ENCODE measurements around the gene EPHA6.
"Not testable (repeated sequence)": the region's sequence is repeated elsewhere in the genome, so short reads cannot be mapped to it uniquely, and the experiment has no call there.

Gene EPHA6

DNA sequence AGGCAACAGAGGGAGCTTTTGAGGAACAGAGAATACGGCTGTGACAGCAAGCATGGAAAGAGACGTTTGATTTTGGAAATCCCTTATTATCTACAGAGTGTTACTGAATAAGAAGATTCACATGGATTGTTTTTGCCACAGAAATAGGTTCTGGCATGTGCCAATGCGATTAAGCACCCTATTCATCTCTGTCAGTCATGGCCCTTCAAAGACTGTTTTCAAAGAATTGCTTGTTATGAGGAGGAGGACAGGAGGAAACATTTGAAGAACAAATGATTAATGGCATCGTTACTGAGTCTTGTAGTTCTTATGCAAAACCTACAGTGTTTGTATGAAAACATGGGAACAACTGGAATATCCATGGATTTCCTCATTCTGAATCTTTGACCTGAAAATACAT lies 86.2 kb downstream of the EPHA6 start:
- in situ Hi-C loops (cut with MboI; ENCODE audit: low sequenced_read_pairs): no loop called here

DNA sequence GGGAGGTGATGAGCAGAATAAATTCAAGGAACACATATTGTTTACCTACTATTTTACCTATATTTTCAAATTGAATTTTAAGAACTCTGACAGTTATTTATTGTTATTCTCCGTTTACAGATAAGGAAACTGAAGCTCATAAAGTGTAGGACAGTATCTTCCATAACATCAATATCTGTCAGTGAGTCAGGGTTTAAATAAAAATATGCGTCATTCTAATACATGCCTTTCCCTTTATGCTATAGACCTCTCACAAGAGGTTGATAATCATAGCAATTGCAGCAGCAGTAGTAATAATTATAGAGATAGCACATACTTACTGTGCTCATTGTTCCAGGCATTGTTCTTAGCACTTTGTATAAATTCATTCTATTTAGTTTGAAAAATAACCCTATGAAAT lies 101.1 kb downstream of the EPHA6 start:
- in situ Hi-C loops (cut with MboI; ENCODE audit: low sequenced_read_pairs): no loop called here

DNA sequence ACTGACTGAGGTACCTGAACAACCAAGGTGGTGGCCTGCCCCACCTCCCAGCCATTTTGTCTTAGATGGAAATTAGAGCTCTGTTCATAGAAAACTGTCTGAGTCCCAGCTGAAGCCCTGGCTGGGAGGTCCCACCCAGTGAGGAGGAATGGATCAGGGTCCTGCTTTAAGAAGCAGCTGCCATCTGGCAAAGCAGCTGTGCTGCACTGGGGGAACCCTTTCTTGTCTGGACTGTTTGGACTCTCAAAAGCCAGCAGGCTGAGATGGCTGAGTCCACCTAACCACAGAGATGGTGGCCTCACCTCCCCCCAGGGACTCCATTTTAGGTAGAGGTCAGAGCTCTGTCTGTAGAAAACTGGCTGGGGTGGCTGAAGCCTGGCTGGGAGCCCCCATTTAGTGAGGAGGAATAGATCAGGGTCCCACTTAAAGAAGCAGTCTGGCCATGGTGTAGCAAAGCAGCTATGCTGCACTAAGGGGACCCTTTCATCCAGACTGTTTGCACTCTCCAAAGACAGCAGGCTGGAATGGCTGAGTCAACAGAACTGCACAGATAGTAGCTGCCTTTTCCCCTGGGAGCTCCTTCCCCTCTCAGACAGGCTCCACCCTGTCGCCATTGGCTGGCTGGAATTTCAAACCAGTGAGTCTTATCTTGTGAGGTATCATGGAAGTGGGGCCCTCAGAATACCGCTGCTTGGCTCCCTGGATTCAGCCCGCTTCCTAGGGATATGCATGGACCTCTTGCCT lies 116.9 kb downstream of the EPHA6 start:
- in situ Hi-C loops (cut with MboI; ENCODE audit: low sequenced_read_pairs): no loop called here

DNA sequence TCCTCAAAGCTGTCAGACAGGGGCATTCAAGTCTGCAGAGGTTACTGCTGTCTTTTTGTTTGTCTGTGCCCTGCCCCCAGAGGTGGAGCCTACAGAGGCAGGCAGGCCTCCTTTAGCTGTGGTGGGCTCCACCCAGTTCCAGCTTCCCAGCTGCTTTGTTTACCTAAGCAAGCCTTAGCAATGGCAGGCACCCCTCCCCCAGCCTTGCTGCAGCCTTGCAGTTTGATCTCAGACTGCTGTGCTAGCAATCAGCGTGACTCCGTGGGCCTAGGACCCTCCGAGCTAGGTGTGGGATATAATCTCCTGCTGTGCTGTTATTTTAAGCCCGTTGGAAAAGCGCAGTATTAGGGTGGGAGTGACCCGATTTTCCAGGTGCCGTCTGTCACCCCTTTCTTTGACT lies 127.7 kb downstream of the EPHA6 start:
- in situ Hi-C loops (cut with MboI; ENCODE audit: low sequenced_read_pairs): not testable (repeated sequence)

DNA sequence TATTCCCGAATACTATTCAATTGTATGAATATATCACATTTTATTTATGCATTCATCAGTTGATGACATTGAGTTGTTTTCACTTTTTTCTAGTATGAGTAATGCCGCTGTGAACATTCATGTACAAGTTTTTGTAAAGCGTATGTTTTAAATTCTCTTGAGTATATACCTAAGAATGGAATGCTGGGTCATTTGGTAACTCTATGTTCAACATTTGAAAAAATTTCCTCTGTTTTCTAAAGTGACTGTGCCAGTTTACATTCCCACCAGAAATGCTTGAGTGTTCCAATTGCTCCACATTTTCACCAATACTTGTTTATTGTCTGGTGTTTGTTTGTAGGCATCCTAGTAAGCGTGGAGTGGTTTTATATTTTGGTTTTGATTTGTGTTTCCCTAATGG lies 144.5 kb downstream of the EPHA6 start:
- in situ Hi-C loops (cut with MboI; ENCODE audit: low sequenced_read_pairs): no loop called here

DNA sequence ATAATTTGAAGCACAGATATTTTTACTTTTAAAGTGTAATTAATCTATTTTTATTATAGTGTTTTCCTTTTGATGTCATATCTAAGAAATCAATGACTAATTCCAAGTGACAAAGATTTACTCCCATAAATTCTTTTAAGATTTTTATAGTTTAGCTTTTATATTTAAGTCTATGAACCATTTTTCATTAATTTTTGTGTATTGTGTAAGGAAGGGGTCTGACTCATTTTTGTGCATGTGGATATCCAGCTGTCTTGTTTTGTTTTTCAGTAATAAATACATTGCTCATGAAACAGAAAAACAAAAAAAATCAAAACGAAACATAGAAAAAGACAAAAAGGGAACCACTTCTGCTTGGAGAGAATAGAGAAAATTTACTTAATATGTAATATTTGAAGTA lies 145.1 kb downstream of the EPHA6 start:
- in situ Hi-C loops (cut with MboI; ENCODE audit: low sequenced_read_pairs): no loop called here

DNA sequence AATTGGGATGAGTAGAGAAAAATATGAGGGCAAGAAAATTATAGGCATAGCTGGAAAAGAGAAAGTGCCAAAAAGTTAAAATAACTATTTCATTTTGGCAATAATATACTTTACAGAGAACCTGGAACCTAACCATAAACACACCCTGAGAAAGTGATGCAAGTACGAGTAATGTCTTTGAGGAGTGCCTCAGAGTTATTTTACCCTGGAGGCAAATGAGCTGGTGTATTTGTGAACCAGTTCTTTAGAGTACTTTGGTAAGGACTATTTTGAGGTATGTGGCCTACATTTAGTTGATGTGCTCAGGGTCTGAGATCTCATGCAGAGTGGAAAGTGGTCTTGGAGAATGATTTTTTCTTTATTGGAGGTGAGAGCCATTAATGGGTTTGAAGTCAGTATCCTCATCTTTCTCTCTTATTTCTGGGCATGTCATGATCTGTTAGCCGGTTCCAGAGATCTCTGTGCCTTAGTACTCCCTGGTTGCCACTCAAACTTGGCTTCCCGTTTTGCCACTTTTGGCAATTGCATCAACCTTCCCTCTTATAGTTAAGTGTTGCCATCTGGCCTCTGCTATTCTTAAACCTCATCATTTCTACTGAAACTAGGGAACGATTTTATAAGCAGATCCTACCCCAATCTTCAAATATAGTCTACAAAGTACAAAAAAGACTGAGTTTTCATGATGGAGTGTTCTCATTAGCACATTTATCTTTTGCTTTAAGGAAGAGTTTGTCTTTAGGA lies 145.7 kb downstream of the EPHA6 start:
- in situ Hi-C loops (cut with MboI; ENCODE audit: low sequenced_read_pairs): no loop called here

DNA sequence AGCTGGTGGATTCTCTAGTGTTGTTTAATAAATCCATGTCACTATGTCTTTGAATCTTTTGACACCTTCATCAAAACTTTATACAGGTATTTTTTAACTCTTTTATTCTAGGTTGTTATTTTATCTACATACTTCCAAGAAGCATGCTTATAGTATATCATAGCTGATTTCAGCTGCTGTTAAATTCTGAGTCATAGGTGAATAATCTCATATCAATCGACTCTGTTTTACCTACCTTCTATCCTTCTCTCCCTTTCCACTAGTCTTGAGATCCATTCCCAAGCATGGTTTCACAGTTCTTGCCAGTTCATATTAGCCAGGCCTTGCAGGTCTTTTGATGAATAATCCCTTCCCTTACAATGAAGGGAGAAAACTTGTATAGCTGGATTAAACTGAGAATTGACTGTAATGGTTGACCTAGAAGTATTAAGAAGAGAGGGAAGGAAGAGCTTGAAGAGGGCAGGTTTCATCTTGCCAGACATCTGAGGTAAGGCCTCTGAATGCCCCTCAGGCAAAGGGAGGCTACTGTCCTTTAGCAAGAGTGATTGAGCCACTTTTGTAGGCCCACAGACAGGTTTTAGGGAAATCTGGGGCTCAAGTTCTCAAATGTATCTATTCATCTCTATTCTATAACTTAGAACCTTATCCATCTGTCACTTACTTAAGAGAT lies 146.4 kb downstream of the EPHA6 start:
- in situ Hi-C loops (cut with MboI; ENCODE audit: low sequenced_read_pairs): no loop called here

DNA sequence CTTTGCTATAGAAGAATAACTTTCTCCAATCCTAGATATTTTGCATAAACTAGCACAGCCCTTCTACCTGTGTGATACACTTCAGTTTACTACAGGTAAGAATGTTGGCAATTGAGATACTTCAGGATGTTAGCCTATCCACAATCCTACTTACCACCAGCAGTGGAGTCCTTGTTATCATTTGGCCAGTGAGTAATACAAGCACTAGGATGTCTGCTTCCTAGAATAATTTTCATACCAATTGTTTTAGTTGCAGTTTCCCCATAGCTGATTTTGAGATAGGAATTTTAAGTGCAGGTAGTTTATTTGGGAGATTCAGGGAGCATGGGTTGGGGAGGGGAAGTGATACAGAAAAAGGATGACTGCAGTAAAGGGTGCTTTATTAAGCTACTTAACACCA lies 147.2 kb downstream of the EPHA6 start:
- in situ Hi-C loops (cut with MboI; ENCODE audit: low sequenced_read_pairs): no loop called here

DNA sequence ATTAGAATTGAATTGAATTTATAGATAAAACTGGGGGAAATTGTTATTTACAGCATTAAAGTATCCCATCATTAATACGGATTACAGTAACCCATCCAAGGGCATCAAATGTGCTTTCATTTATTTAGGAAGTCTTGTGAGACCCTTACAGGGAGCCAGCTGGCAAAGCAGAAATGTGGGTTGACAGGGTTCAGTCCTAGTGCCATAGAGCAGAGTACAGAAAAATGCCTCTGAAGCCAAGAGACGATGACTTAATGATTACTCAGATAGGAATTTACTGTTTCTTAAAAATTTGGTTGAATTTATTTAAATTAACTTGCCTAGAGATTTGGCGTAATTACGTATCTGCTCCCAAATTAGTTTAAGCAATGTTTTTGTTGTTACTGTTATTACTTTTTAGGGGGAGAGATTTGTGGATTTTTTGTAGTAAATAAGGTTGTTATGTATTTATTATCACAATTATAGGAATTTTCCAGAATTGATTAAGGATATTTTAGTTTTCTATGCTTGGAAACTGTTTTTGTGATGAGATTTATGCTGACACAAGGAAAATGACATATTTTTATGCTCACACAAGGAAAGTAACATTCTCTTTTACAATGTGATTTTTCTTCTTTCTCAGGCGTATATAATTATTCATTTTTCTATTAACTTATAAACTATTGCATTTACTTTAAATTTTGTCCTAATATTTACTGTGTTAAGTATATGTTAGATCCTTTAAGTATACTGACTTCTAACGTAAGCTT lies 152.0 kb downstream of the EPHA6 start:
- in situ Hi-C loops (cut with MboI; ENCODE audit: low sequenced_read_pairs): no loop called here

DNA sequence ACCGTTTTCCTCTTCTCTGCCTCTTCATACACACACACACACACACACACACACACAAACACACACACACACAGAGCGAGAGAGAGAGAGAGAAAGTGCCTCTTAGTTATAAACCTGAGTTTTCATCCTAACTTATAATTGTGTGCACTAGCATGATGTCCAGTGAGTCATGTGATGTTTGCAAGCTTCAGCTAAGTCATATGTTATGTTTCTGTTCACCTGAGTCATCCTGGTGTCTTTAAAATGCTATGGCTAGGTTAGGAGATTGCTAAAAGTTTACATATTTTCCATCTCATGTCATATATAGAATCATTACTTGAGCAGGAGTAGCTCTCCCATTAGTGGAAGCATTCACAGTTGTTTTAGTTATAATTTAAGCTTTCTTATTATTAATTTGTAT lies 155.8 kb downstream of the EPHA6 start:
- in situ Hi-C loops (cut with MboI; ENCODE audit: low sequenced_read_pairs): no loop called here

DNA sequence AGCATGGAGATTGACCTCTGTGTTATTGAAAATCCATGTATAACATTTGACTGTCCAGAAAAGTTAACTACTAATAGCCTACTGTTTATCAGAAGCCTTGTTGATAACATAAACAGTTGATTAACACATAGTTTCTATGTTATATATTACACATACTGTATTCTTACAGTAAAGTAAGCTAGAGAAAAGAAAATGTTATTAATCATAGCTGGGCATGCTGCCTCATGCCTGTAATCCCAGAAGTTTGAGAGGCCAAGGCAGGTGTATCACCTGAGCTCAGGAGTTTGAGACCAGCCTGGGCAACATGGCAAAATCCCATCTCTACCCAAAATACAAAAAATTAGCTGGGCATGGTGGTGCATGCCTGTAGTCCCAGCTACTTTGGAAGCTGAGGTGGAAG lies 163.3 kb downstream of the EPHA6 start:
- in situ Hi-C loops (cut with MboI; ENCODE audit: low sequenced_read_pairs): no loop called here

DNA sequence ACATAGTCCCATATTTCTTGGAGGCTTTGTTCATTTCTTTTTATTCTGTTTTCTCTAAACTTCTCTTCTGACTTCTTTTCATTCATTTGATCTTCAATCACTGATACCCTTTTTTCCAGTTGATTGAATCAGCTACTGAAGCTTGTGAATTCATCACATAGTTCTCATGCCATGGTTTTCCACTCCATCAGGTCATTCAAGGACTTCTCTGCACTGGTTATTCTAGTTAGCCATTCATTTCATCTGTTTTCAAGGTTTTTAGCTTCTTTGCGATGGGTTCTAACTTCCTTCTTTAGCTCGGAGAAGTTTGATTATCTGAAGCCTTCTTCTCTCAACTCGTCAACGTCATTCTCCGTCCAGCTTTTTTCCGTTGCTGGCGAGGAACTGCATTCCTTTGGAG lies 169.3 kb downstream of the EPHA6 start:
- in situ Hi-C loops (cut with MboI; ENCODE audit: low sequenced_read_pairs): not testable (repeated sequence)

DNA sequence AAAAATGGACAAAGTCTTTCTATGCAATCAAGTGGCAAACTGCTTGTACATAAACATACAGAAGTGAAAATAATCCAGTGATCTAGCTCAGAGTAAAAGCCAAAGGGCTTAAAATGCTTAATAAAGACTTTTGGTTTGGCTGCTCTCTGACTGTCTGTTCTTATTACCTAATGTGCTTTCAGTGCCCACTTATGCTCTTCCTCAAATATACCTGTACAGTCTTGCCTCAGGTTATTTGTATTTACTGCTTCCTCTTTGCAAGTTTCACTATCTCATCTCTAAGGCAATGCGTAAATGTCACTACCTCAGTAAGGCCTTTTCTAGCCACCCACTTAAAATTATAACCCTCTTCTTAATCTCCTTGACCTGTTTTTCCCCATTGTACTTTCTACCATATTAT lies 171.8 kb downstream of the EPHA6 start:
- in situ Hi-C loops (cut with MboI; ENCODE audit: low sequenced_read_pairs): no loop called here

DNA sequence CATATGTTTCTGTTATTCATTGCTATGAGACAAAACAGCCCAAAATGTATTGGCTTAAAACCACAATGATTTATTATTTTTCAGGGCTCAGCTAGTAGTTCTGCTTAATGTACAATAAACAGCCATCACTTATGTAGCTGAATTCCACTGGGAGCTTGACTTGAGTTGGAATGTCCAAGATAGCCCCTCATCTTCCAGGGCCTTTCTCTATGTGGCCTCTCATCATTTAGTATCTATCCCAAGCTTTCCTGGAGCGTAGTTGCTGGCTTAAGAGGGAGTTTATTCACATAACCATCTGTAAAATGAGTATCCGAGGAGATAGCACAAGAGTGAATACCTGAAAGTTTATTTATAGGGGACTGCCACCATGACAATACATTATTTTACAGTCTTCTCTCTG lies 176.8 kb downstream of the EPHA6 start:
- in situ Hi-C loops (cut with MboI; ENCODE audit: low sequenced_read_pairs): no loop called here

DNA sequence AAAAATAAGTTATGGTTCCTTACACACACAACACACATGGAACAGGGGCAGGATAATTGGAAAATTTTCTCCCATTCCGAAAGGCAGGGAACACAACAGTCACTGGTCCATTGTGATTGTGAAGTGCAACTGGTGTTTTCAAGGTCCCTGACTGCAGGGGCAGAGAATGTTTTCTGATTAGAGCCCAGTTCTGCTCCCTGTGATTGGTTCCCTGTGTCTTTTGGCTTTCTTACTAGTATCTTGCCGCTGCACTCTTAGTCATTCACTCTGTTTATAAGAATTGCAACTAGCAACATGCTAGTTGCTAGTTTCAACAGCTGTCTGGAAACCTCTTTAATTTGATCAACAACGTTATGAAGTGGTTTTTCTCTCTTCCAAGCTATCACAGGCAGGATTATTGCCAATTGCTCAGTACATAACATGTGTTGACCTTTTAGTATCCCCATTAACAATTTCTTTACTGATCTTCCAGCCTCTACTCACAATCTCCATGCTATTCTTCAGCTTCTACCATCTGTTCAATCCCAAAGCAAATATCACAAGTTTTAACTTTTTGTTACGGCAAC lies 177.5 kb downstream of the EPHA6 start:
- in situ Hi-C loops (cut with MboI; ENCODE audit: low sequenced_read_pairs): no loop called here

DNA sequence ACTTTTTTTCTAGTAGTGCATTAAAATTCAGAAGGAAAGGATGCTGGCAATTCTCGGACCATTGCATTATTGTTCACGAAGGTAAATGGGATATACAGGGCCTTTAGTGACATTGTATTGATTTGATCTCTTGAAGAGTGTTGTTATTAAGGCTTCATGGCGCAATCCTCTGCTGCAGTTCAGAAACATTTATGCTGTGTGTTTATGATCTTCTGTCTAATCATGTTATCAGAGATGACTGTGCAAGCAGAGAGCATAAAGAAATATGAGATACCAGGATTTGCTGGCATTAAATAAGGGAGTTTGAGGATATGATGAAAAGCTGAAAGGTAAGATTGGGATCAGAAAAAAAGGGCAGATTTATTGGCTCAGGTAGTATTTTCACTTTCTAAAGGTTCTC lies 180.6 kb downstream of the EPHA6 start:
- in situ Hi-C loops (cut with MboI; ENCODE audit: low sequenced_read_pairs): no loop called here

DNA sequence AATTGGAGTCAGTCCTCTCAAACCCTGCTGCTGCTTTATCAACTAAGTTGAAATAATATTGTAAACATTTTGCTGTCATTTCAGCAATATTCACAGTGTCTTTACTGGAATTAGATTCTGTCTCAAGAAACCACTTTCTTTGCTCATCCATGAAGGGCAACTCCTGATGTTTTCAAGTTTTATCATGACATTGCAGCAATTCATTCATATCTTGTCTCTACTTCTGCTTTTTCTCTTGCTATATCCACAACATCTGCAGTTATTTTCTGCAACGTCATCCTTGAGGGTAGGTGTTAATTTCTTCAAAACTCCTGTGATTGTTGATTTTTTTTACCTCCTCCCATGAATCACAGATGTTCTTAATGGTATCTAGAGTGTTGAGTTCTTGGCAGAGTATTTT lies 181.6 kb downstream of the EPHA6 start:
- in situ Hi-C loops (cut with MboI; ENCODE audit: low sequenced_read_pairs): no loop called here

DNA sequence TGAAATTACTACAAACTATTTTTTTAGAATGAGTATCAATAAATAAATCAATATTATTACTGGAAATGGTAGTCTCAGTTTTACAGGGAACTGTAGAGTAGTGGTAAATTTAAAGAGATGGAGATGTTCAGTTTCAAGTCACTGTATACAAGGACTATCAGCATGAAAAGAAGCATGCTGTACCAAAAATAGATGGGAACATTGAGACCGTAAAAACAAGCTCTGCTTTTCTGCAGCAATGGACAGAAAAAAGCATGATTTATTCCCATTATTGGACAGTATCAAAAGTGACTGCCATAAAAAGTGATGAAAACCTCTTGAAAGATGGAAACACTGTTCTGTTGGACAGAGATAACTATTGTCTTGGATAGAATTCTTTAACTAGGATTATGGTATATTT lies 187.2 kb downstream of the EPHA6 start:
- in situ Hi-C loops (cut with MboI; ENCODE audit: low sequenced_read_pairs): no loop called here

DNA sequence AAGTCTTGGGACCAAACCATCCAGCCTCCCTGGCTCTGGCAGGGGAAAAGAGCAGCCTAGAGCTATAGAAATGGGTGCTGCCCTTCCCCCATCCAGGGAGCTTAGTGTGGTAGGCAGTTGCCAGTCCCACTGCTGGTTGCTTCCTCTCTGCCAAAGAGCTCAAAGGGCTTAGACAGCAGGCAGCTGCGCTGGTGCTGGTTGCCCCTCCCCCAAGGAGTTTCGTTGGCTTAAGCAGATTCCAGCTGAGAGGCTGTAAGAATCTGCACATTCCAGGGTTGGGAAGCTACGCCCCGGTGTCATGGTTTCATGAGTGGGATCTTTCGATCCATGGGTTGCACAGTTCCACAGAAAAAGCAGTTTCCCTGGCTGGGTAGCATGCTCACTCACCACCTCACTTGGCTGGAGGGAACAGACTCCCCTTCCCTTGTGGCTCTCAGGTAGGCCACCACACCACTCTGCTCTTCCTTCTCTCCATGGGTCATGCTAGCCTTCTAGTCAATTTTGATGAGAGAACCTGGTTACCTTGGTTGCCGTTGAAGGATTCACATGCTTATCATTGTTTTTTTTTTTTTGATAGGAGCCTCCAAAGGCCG lies 195.1 kb downstream of the EPHA6 start:
- in situ Hi-C loops (cut with MboI; ENCODE audit: low sequenced_read_pairs): no loop called here
